ENCODE data around the gene ADRA2C.

GRCh38 chr4:3741217-3742011 lies 24.8 kb upstream of the ADRA2C start:
- TF ChIP-seq CTCF (conservative IDR thresholded peaks at IDR 0.05; ENCODE audit: low read depth, low read length) (no peak), EZH2 (IDR thresholded peaks at IDR 0.05; ENCODE audit: low read length, unreplicated experiment) (no peak)
